GM19193 (cell line): ENCODE data around the gene ACSM4.

Experiments used
- POLR2A ChIP-seq: IDR thresholded peaks from 4 replicates; pipeline ENCODE4 v1.6.1; 2011; ENCODE audit not compliant: insufficient read depth, insufficient read length; ENCODE audit errors: extremely low read depth

Gene ACSM4

DNA sequence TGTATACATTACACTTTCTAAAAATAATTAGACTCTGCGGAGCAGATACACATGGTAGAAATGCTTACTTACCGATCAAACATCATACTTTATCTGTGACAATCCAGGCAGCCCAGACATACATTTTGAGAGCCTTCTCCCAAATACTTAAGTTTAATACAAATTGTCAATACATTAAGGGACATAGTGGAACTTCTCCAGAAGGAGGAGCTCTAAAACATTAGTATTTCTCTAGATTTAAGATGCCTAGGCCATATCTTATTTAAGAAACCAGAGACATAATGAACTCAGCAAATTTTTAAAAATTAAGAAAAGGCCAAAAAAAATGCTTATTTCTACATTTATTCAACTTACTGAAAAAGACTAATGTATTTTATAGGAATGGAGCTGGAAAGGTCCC lies 16.1 kb downstream of the ACSM4 start:
- no peak for TF ChIP-seq POLR2A

DNA sequence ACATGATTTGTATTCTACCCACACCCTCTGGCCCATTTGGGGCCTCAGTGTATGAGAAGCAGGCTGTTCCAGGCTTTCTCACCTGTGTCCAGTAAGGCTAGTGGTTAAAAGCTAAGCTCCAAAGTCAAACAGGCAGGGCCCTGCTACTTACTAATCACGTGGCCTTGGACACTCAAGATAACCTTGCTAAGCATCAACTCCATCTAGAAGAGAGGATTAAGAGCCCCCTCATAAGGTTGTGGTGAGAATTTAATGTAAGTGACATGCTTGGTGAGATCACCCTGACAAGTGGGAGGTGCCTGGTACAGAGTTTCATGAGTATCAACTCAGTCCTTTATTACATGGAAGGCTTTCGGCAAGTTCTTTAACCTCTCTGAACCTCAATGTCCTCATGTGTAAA lies 17.8 kb downstream of the ACSM4 start:
- TF ChIP-seq POLR2A = no peak

DNA sequence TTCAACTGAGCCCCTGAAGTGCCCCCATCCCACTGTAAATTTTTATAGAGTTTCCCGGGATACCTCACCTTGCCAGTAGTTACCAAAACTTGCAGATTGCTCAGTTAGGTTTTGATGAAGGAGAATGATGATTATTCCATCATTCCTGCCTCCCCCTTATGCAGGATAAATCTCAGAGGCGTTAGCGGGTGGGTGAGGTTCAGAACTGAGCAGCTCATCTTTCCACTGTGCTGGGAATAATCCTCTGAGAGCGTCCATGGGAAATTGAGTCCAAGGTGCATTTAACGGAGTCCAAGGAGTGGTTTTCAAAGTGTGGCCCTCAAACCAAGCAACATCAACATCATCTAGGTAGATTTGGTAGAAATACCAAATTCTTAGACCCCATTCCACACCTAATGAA lies 18.7 kb downstream of the ACSM4 start:
- TF ChIP-seq POLR2A = no peak

DNA sequence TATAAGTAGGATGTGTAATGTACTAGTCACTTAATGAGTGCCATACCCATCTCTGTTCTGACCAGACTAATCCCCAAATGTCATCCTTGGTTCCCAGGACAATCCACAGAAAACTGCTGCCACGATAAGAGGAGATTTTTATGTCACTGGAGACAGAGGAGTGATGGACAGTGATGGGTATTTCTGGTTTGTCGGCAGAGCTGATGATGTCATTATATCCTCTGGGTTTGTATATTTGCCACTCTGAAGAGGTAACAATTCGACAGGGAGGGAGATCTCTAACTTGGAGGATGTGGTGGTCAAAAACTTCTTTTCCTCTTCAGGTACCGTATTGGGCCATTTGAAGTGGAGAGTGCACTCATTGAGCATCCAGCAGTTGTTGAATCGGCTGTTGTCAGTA lies 20.3 kb downstream of the ACSM4 start:
- no peak for TF ChIP-seq POLR2A

DNA sequence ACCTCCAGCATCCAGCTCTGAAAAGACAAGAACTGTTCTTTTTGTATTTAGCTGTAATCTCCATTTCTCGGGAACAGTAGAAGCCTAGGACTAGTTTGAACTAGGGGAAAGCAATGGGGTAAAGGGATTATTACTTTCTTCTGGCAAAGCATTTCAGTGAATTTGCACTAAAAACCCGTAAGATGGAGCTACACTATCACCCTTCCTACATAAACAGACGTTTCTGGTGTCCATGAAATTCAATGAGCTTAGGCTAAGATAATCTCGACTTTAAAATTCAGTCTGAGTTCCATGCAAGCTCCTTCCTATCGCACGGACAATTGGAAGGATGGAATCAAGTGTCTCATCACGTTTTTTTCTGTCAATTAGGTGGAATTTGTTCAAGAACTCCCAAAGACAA lies 24.0 kb downstream of the ACSM4 start:
- no peak for TF ChIP-seq POLR2A

DNA sequence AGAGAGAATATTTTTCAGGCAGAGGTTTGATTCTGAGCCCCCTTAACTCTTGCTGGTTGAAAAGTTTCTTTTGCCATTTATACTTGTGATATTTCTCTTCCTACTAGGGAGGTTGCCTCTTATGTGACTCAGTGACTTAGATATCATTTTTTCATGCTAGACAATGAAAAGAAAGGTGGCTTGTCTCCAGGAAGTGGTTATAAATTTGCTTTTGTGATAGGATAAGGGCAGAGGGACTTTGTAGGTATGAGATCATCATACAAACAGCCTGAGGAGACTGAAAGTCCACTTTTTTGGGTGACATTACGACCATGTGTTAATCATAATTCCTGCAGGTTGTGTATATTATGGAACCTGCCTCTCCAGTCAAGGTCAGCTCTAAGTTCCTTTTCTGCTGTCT lies 35.8 kb downstream of the ACSM4 start:
- no peak for TF ChIP-seq POLR2A

DNA sequence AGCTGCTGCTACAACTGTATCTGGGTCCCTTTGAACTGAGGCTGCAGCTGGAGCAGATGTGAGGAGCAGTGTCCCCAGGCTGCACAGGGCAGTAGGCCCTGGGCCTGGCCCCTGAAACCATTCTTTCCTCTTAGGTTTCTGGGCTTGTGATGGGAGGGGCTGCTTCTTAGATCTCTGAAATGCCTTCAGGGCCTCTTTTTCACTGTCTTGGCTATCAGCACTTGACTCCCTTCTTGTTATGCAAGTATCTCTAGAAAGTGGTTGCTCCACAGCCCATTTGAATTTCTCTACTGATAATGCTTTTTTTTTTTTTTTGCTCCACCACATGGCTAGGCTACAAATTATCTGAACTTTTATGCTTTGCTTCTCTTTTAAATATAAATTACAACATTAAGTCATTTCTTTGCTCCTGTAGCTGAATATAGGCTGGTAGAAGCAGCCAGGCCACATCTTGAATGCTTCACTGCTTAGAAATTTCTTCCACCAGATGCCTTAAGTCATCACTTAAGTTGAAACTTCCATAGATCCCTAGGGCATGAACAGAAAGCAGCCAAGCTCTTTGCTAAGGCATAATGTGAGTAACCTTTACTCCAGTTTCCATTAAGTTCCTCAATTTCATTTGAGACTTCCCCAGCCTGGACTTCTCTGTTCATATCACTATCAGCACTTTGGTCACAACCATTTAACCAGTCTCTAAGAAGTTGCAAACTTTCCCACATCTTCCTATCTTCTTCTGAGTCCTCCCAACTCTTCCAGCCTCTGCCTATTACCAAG lies 41.1 kb downstream of the ACSM4 start:
- no peak for TF ChIP-seq POLR2A

DNA sequence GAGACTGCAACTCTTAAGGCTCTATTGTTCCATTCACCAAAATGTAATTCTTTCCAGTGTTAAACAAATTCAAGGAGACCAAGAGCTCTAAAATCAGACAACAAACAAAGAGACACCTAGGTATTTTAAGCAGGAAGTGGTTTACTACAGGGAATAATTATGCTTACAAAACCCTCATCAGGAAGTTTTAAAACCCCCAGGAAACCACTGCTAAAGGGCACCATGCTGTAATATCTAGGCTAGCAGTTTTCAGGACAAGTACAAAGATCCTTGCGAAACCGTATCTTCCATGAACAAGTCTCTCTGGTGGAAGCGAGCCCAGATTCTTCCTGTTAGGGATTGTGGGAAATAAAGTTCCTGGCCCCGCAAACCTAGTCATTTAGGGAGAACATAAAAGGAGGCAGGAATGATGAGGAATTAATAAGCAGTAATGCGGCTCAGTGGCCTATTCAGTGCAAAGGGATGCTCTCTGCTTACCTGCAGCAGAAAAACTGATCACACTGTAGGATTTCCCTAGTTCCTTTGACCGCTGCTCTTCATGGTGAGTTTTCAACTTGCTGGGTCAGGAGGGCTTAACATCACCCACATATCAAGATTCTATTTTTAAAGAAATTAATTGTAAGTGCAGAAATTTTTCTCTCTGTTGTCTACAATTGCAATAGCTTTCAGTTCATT lies 42.8 kb downstream of the ACSM4 start:
- TF ChIP-seq POLR2A = no peak

DNA sequence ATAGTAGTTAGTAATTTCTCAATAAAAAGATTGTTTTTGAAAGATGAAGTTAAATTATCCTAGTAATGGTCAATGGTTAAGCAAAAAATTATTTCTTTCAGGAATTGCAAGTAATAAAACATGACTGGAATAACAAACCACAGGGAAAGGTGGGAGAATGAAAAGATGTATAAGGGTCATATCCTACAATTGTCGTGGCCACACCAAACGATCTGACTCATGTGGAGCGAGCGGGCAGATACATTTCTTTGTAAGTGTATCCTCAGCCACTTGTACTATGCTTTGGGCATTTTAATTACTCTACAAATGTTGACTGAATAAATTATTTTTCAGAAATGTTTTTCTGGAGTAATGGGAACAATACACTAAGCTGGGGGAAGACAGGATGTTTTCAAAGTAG lies 45.5 kb downstream of the ACSM4 start:
- no peak for TF ChIP-seq POLR2A

DNA sequence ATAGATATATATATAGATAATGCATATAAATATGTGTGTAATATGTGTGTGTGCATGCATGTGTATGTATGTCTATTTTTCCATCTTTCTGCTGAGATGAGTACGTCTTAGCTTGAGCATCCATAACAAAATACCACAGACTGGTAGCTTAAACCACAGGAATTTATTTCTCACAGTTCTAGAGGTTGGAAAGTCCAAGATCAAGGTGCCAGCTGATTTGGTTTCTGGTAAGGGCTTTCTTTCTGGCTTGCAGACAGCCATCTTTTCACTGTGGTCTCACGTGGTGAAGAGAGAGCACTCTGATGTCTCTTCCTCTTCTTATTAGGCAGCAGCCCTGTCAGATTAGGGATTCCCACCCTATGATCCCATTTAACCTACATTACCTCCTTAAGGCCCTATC lies 47.3 kb downstream of the ACSM4 start:
- TF ChIP-seq POLR2A = no peak

DNA sequence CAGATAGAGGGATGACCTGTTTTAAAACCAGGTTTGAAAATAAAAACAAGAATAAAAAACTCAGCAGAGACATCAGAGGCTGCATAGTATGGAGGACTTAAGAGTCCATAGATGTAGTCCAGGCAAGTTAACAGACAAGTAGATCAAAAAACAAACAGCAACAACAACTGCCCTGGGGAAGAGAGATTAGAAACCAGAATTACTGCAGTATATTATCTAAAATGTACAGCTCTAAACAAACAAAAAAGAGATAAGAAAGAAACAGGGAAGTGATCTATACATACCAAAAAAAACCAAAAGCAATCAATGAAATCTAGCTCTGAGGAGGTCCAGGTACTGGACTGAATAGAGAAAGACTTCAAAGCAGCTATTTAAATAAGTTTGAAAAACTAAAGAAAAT lies 48.8 kb downstream of the ACSM4 start:
- no peak for TF ChIP-seq POLR2A

DNA sequence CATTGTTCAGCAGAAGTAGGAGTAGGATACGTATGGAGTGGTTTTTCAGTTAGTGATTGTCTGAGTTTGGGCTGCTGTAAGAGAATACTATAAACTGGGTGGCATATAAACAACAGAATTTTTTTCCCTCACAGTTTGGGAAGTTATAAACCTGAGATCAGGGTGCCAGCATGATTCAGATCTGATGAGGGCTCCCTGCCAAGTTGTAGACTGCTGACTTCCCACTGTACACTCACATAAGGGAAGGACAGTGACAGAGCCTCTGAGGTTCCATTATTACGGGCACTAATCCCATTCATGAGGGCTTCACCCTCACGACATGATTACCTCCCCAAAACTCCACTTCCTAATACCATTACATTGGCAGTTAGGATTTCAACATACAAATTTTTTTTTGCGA lies 50.7 kb downstream of the ACSM4 start:
- TF ChIP-seq POLR2A = no peak

DNA sequence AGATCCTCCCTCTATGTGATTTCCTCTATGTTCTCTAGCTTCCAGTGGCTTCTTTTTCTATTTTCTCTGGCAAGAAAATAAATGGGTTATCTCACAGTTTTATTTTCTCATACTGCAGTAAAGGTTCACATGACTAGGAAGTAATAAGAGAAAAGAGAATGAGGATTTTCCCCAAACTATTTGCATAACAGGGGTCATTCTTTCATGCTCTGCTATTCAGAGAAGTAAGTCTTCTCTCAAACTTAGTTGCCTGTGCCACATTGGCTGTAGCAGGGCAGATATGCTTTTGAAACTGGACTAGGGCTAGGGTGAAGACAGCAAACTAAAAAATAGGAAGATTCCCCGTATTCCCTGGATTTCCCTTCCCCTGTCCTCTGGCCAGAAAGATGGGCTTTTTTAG lies 57.4 kb downstream of the ACSM4 start:
- TF ChIP-seq POLR2A = no peak

DNA sequence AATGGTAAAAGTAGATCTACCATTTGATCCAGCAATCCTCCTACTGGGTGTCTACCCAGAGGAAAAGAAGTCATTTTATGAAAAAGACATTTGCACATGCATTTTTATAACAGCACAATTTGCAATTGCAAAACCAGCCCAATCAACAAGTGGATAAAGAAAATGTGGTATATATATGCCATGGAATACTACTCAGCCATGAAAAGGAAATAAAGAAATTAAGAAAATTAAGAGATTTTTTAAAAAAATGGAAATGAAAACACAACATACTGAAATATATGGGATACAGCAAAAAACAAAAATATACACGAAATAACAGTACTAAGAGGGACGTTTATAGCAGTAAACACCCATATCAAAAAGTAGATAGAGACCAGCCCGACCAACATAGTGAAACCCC lies 58.9 kb downstream of the ACSM4 start:
- no peak for TF ChIP-seq POLR2A

DNA sequence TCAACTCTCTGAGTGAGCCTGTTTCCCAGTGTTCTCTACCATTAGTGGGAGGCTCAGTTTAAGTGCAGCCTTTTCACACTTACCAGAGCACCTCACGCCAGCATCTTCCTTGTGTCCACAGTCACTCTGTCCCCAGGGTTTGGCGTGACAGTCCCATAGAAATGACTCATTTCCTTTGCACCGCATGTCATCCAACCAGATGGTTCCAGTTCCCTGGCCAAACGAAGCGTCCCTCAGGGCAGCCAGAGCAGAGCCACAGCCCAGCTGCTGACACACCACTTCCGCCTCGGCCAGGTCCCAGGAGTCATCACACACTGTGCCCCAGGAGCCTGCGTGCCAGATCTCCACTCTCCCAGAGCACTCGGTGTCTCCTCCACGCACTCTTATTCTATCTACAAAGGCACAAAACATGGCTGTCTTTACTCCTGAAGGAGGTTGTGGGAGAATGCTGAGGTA lies 65.4 kb downstream of the ACSM4 start:
- peak; percentile 46 for TF ChIP-seq POLR2A

DNA sequence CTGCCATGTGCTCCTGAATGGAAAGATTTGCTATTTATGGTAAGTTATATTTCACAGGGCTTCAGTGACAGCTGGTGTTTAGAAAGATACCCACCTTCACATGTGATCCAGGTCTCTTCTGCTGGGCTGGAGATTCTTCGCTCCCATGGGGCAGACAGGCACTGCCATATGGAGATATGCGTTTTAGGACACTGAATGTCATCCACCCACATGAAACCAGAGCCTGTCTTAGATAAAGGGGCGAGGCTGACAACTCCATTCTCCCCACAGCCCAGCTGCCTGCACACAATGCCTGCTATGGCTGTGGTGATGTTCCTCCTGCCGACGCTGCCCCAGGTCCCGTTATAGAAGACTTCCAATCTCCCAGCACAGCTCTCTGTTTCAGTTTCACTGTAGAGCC lies 69.4 kb downstream of the ACSM4 start:
- TF ChIP-seq POLR2A = no peak

DNA sequence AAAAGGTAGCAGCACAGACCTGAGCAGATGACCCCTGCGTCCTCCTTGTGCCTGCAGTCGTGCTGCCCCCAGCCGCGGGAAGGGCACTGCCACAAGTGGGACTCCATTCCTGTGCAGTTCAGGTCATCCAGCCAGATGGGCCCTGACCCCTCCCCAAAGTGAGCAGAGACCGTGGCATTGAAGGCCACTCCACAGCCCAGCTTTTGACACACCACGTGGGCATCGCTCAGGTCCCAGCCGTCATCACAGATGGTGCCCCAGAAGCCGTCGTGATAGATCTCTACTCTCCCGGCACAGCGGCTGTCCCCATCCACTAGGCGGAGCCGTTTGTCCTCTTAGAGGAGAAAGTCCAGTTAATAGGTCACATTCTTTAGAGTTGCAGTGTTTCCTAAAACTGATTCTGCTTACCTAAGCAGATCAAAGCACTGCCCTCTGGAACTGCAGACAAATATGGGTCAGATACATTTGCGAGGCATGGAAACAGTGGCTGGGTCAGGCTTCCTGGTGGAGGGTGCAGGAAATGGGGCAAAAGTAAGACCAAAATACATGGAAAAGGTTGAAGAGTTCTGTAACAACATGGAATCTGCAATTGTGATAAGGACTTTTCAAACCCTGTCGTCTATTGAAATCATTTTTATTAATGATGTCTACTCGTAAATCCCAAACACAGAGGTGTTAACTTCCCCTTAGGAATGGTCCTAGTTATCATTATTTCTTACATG lies 70.7 kb downstream of the ACSM4 start:
- TF ChIP-seq POLR2A = no peak

DNA sequence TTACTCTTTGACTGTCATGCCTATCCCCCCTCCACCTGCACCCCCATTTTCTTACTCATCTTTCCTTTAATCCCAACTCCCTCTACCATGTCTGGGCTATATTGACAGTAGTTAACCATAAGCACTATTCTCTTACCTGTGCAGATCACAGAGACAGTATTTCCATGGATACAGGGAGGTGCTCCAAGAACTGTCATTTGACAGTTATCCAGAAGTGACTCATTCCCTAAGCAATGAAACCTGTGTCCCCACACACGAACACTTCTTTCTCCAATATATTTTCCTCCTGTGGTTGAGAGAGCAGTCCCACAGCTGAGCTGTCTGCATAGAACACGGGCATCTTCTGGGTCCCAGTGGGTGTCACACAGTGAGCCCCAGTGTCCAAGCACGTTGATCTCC lies 71.3 kb downstream of the ACSM4 start:
- TF ChIP-seq POLR2A = no peak
